Liver (tissue), 3 donors: ENCODE data around the gene HUWE1.

Experiments used
- EGR1 ChIP-seq, 2 donors: IDR thresholded peaks; 2 replicates each; pipeline ENCODE4 v1.6.1; 2016 to 2018; ENCODE audit warnings: antibody characterized with exemption in 2 of 2, low read depth in 2 of 2
- RAD21 ChIP-seq, 2 donors: IDR thresholded peaks; 2 replicates each; pipeline ENCODE4 v1.6.1; 2016; ENCODE audit warnings: antibody characterized with exemption in 2 of 2, mild to moderate bottlenecking in 2 of 2
- SP1 ChIP-seq: IDR thresholded peaks from 2 replicates; pipeline ENCODE4 v1.6.1; 2018; ENCODE audit warnings: antibody characterized with exemption, mild to moderate bottlenecking
- TF ChIP-seq, protein P1 (sequence below): fragments of 150-350 bp; IDR thresholded peaks from 2 replicates; pipeline ENCODE4 v1.5.1; 2017; ENCODE audit warnings: improper control_type of control experiment, low read depth, low read length; ENCODE audit not compliant: missing input control
- TF ChIP-seq, protein P2 (sequence below): IDR thresholded peaks from 2 replicates; pipeline ENCODE4 v1.6.1; 2016; ENCODE audit warnings: antibody characterized with exemption
- TF ChIP-seq, protein P3 (sequence below): IDR thresholded peaks from 2 replicates; pipeline ENCODE4 v1.6.1; 2016; ENCODE audit warnings: antibody characterized with exemption, mild to moderate bottlenecking
- donor health status: healthy.
- donor health status: healthy.

DNA sequence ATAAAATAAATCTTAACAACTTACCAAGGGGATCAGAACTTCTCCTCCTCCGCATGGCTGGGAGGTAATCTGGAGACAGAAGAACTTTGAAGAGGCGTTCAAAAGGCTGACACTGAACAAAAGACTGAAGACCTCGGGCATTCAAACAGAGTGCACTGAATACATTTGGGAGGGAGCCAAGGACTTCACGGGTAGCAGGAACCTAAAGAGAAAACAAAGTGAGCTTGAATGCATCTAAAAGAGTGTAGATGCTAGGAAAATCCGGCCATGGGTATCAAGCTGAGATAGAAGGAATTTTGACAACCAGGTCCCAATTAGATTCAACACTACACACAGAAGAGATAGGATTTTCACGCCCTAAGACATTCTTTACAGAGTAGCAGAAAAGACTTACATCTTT lies 69.6 kb downstream of the HUWE1 start:
- TF ChIP-seq SP1 (no peak), RAD21 (IDR thresholded peaks at IDR 0.05) (no peak), EGR1 (IDR thresholded peaks at IDR 0.05; ENCODE audit: low read depth in 2 of 2) (no peak)
- TF ChIP-seq, protein P1, sequence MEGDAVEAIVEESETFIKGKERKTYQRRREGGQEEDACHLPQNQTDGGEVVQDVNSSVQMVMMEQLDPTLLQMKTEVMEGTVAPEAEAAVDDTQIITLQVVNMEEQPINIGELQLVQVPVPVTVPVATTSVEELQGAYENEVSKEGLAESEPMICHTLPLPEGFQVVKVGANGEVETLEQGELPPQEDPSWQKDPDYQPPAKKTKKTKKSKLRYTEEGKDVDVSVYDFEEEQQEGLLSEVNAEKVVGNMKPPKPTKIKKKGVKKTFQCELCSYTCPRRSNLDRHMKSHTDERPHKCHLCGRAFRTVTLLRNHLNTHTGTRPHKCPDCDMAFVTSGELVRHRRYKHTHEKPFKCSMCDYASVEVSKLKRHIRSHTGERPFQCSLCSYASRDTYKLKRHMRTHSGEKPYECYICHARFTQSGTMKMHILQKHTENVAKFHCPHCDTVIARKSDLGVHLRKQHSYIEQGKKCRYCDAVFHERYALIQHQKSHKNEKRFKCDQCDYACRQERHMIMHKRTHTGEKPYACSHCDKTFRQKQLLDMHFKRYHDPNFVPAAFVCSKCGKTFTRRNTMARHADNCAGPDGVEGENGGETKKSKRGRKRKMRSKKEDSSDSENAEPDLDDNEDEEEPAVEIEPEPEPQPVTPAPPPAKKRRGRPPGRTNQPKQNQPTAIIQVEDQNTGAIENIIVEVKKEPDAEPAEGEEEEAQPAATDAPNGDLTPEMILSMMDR: no peak
- TF ChIP-seq, protein P2, sequence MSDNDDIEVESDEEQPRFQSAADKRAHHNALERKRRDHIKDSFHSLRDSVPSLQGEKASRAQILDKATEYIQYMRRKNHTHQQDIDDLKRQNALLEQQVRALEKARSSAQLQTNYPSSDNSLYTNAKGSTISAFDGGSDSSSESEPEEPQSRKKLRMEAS: no peak
- TF ChIP-seq, protein P3, sequence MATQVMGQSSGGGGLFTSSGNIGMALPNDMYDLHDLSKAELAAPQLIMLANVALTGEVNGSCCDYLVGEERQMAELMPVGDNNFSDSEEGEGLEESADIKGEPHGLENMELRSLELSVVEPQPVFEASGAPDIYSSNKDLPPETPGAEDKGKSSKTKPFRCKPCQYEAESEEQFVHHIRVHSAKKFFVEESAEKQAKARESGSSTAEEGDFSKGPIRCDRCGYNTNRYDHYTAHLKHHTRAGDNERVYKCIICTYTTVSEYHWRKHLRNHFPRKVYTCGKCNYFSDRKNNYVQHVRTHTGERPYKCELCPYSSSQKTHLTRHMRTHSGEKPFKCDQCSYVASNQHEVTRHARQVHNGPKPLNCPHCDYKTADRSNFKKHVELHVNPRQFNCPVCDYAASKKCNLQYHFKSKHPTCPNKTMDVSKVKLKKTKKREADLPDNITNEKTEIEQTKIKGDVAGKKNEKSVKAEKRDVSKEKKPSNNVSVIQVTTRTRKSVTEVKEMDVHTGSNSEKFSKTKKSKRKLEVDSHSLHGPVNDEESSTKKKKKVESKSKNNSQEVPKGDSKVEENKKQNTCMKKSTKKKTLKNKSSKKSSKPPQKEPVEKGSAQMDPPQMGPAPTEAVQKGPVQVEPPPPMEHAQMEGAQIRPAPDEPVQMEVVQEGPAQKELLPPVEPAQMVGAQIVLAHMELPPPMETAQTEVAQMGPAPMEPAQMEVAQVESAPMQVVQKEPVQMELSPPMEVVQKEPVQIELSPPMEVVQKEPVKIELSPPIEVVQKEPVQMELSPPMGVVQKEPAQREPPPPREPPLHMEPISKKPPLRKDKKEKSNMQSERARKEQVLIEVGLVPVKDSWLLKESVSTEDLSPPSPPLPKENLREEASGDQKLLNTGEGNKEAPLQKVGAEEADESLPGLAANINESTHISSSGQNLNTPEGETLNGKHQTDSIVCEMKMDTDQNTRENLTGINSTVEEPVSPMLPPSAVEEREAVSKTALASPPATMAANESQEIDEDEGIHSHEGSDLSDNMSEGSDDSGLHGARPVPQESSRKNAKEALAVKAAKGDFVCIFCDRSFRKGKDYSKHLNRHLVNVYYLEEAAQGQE: no peak
